IgD-negative memory B cell (primary cell): ENCODE data around the gene SGMS2. TPM values are rescaled to one million over a fixed set of nuclear protein-coding genes. Genes with fewer than 3 reads are reported as not detected.
A peak's percentile ranks its signal among the peaks of the same experiment; 100 is the strongest.
"Not testable (repeated sequence)": the region's sequence is repeated elsewhere in the genome, so short reads cannot be mapped to it uniquely, and the experiment has no call there.

Source experiments
- H3K27ac Mint-ChIP-seq, 3 donors: one replicate each; pipeline ENCODE4 v1.8.0; 2020 to 2022; ENCODE audit warnings: mild to moderate bottlenecking in 3 of 3, mixed read lengths in 3 of 3, moderate library complexity in 1 of 3
- H3K27me3 Mint-ChIP-seq: one replicate; pipeline ENCODE4 v1.8.0; 2021; ENCODE audit warnings: mixed read lengths
- H3K36me3 Mint-ChIP-seq: one replicate; pipeline ENCODE4 v1.8.0; 2020; ENCODE audit warnings: mild to moderate bottlenecking, mixed read lengths
- H3K4me1 Mint-ChIP-seq, 3 donors: one replicate each; pipeline ENCODE4 v1.8.0; 2020 to 2022; ENCODE audit warnings: mixed read lengths in 3 of 3, mild to moderate bottlenecking in 1 of 3
- H3K4me3 Mint-ChIP-seq, 4 donors: one replicate each; pipeline ENCODE4 v1.8.0; 2020 to 2022; ENCODE audit warnings: mild to moderate bottlenecking in 4 of 4, mixed read lengths in 4 of 4, moderate library complexity in 3 of 4
- H3K9me3 Mint-ChIP-seq, 3 donors: one replicate each; pipeline ENCODE4 v1.8.0; 2020 to 2021; ENCODE audit warnings: mixed read lengths in 3 of 3, mild to moderate bottlenecking in 1 of 3
- polyA plus RNA-seq: library from polyadenylated mRNA; unstranded; fragments of 300-500 nt; fragmentation: Illumina TruSeq; gene quantifications from one replicate; pipeline ENCODE4 v1.2.3, GENCODE V29; 2021

The SGMS2 gene
- polyA plus RNA-seq, 1 donor from 2014 or later = not detected

DNA sequence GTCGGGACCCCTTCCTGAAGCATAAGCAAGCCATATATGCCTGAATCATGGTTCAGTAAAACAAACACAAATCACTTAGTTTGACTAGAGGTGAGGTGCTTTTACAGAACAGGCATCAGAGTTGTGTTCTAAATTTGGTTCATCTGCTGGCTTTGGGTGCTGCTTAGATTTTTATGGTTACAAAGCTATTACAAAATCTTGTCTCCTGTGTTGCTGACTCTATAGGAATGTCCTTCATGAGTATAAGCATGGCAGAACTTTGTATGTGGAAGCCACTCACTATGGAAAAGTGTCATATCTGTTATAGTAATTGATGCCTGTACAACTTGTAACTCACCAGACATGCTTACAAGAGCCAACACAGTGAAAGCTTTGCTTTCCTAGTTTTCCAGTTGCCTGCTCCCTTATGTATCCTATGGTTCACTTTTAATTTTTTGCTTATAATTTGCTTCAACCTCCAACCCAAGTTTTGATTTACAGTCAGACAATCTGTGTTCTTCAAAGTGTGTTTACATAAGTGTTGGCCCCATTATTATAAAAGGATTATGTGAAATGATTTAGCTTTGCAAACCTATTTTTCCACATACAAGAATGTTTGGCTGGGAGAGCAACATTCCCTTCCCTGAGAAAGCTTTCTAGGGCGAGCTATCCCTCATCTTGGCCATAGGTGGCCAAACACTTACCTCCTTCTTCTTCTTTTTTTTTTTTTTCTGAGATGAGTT lies 76.6 kb downstream of the SGMS2 start:
- H3K4me1 Mint-ChIP-seq = no peaks in the 10 kb centered on the region
- no peak overlapping the region for H3K27ac Mint-ChIP-seq
- no peak overlapping the region for H3K4me3 Mint-ChIP-seq
- peaks cover 0 to 10% (median 0%) of the 10 kb centered on the region in 3 donors for H3K9me3 Mint-ChIP-seq
- no peaks in the 10 kb centered on the region for H3K36me3 Mint-ChIP-seq
- H3K27me3 Mint-ChIP-seq = peaks cover 7% of the 10 kb centered on the region

DNA sequence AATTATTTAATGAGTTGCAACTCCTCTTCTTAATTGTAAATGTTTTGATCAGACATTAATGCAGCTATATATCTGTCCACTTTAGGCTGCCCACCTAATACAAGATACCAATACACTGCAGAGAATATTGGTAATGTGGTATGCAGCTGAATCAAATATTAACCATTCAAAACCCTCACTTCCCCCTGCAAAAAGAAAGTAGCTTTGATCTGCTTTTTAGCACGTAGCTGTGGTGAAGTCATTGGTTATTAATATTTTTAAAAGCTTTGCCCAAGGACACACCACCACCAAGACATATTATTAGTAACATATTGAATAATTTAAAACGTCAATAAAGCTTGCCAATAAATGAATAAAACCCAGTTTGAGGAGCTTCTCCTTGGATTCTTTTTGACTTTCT lies 78.0 kb downstream of the SGMS2 start:
- Mint-ChIP-seq H3K4me3 (no peak overlapping the region), H3K27ac (no peak overlapping the region), H3K27me3 (peaks cover 7% of the 10 kb centered on the region), H3K36me3 (no peaks in the 10 kb centered on the region), H3K4me1 (no peaks in the 10 kb centered on the region), H3K9me3 (peaks cover 0 to 10% (median 0%) of the 10 kb centered on the region in 3 donors)

DNA sequence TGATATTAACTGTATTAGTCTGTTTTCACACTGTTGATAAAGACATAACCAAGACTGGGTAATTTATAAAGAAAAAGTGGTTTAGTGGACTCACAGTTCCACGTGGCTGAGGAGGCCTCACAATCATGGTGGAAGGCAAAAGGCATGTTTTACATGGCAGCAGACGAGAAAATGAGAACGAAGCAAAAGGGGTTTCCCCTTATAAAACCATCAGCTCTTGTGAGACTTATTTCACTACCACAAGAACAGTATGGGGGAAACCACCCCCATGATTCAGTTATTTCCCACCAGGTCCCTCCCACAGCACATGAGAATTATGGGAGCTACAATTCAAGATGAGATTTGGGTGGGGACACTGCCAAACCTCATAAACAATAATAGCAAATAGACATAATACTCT lies 80.3 kb downstream of the SGMS2 start:
- peaks cover 0 to 10% (median 0%) of the 10 kb centered on the region in 3 donors for H3K9me3 Mint-ChIP-seq
- not testable (repeated sequence) for H3K36me3 Mint-ChIP-seq, H3K4me3 Mint-ChIP-seq, H3K4me1 Mint-ChIP-seq, H3K27ac Mint-ChIP-seq, H3K27me3 Mint-ChIP-seq

DNA sequence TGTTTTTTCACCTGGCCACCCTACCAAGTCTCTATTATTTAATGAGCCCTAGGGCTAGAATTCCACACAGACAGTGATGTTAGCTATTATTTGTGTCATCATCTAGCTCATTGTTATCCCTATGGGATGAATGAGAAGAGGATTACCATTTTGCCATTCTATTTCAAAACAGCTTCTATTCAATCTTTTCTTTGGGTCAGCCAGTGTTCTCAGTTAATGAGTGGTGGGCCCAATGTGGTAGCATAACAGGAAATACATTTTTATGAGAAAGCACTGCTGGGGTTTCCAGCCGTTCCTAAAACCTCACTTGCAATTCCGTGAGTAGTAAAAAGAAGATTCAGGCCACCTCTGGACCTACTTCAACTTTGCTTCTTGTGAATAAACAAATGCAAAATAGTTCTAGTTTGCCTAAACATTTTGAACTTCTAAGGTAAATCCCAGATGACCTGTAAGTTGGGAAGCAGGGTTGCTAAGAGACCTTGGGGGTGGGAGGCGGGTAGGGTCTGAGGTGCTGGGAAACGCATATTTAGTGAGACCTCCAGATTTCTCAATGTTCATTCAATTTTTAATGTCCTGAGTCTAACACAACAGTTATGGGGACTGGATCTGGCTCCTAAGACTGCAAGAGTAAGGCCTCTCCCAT lies 81.8 kb downstream of the SGMS2 start:
- Mint-ChIP-seq H3K4me3 (no peak overlapping the region), H3K36me3 (no peaks in the 10 kb centered on the region), H3K4me1 (no peaks in the 10 kb centered on the region), H3K27ac (no peak overlapping the region), H3K27me3 (peaks cover 5% of the 10 kb centered on the region), H3K9me3 (peaks cover 0 to 10% (median 0%) of the 10 kb centered on the region in 3 donors)

DNA sequence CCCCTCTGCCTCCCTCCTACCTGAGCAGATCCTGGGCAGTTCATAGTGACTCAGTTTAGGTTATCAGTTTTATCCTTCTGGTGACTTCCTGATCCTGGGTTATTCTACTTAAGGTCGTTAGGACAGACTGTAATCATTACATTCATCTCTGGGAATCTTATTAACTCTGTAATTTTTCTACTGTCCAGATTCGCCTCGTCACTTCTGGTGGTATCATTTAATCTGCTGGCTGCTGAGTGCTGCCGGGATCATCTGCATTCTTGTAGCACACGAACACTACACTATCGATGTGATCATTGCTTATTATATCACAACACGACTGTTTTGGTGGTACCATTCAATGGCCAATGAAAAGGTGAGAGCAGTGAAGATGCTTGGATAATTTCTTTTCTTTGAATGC lies 83.6 kb downstream of the SGMS2 start:
- Mint-ChIP-seq H3K4me3 (no peak overlapping the region), H3K4me1 (peaks cover 0 to 2% (median 2%) of the 10 kb centered on the region in 3 donors), H3K27ac (no peak overlapping the region), H3K36me3 (no peaks in the 10 kb centered on the region), H3K9me3 (peaks cover 0 to 10% (median 0%) of the 10 kb centered on the region in 3 donors), H3K27me3 (peaks cover 2% of the 10 kb centered on the region)

DNA sequence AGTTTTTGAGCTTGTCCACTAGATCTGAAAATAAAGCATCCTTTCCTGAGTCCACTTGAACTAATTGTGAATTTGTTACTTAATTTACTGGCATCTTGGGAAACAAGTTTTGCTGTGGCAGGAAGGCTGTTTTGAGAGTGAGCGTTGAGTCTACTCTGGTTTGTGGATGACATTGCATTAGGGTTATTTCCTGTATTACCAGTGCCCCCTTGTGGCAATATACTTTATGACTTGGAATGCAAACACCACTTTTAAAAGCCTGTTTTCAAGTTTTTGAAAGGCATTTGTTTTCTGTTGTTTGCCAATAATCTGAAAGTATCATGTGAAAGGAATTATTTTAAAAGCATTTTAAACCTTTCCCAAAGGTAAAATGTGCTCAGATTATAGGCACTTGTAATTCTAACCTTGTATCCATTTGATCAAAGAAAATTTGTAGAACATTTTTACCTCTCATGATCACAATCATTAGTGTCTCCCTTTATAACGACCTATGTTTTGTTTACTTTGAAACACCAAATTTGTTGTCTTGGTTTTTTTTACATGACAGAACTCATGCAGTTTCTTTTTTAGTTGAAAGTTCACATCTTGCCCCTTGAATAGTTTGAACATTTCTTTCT lies 88.7 kb downstream of the SGMS2 start:
- Mint-ChIP-seq H3K27ac (no peak overlapping the region), H3K4me1 (peaks cover 0 to 2% (median 2%) of the 10 kb centered on the region in 3 donors), H3K4me3 (no peak overlapping the region), H3K9me3 (no peaks in the 10 kb centered on the region), H3K27me3 (peaks cover 5% of the 10 kb centered on the region), H3K36me3 (no peaks in the 10 kb centered on the region)

DNA sequence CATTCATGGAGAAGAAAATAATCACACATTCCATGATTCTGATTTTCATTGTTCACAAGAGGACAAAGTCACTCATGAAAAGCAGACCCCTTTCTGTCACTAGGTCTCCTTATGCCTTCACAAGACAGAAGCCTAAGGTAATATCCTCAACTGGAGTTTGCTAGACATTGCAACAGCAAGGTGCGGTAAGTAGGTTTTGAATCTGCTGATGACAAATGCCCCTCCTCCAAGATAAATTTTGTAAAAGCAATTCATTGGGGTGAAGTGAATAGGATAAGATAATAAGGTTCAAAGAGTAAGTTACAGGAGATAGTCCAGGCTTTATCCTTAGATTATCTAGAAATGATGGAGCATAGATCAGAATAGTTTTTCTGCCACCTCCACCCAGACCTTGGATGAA lies 90.5 kb downstream of the SGMS2 start:
- peaks cover 2 to 8% (median 2%) of the 10 kb centered on the region in 3 donors for H3K9me3 Mint-ChIP-seq
- H3K27ac Mint-ChIP-seq = no peak overlapping the region
- no peaks in the 10 kb centered on the region for H3K36me3 Mint-ChIP-seq
- H3K4me1 Mint-ChIP-seq = peaks cover 0 to 2% (median 2%) of the 10 kb centered on the region in 3 donors
- no peak overlapping the region for H3K4me3 Mint-ChIP-seq
- H3K27me3 Mint-ChIP-seq = peaks cover 3% of the 10 kb centered on the region

DNA sequence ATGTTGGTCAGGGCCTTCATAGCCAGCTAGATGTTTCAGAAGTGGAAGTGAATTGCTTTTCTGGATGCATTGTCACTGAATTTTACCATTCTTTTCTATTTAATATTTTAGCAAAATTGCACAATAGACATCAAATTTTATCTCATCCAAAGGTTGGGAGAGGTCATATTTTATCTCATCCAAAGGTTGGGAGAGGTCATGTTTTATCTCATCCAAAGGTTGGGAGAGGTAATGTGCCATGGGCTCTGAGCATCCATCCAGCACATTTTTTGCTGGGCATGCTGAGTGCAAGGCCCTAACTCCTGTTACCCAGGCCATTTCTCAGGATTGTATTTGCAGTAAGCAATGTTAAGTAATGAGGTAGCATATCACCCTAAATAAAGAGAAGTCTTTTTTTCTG lies 91.9 kb downstream of the SGMS2 start:
- Mint-ChIP-seq H3K27me3 (peaks cover 3% of the 10 kb centered on the region), H3K27ac (no peak overlapping the region), H3K4me1 (peaks cover 0 to 2% (median 2%) of the 10 kb centered on the region in 3 donors)

DNA sequence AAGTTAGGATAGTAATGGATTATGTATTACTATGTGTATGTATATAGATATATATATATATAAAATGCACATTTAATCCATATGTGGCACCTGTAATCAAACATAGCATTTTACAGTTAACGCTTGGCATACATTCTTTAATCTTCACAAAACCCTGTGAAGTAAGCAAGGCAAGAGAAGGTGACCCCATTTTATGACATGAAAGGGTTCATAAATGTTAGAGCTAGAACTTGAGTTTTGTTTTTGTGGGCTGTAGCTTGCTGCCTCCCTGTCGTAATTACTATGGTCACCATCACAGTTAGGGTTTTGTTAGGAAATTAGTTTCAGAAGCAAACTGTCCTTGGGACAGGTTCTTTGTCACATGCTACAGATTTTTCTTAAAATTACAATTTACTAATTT lies 92.8 kb downstream of the SGMS2 start:
- Mint-ChIP-seq H3K36me3 (peaks cover 6% of the 10 kb centered on the region), H3K9me3 (peaks cover 2 to 11% (median 6%) of the 10 kb centered on the region in 3 donors), H3K27ac (no peak overlapping the region), H3K4me1 (peaks cover 0 to 2% (median 2%) of the 10 kb centered on the region in 3 donors), H3K27me3 (peaks cover 3% of the 10 kb centered on the region), H3K4me3 (no peak overlapping the region)

More for the DNA sequence above, 91.9 kb downstream of the SGMS2 start:
- Mint-ChIP-seq H3K36me3 (peaks cover 3% of the 10 kb centered on the region), H3K4me3 (no peak overlapping the region), H3K9me3 (peaks cover 2 to 11% (median 6%) of the 10 kb centered on the region in 3 donors)

DNA sequence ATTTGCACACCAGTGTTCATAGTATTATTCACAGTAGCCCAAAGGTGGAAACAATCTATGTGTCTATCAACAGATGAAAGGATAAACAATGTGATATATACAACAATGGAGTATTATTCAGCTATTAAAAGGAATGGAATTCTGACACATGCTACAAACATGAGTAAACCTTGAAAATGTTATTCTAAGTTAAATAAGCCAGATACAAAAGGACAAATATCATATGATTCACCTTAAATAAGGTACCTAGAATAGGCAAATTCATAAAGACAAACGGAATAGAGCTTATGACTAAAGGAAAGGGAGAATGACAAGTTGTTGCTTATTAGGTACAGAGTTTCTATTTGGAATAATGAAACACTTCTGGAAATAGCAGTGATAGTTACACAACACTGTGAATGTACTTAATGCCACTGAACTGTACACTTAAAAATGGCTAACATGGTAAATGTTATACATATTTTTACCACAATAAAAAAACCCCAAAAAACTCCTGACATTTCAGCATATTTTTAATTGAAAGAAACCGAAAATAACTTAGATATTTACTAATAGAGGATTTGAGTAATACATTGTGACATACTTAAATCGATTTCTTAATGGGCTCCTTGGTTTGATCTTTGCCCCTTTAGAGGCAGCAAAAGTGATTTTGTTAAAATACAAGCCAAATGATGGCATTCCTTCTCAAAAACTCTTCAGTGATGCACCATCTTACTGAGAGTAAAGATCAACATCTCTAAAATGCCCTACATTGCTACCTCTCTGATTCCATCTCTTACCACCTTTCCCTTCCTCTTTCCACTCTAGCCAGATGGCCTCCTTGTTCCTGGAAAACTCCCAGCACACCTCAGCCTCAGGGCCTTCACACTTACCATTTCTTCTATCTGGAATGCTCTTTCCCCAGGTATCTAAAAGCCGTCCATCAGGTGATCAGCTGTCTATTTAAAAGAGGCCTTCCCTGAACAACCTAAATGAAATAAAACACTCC lies 98.0 kb downstream of the SGMS2 start:
- H3K4me1 Mint-ChIP-seq = no peaks in the 10 kb centered on the region
- H3K27me3 Mint-ChIP-seq = no peaks in the 10 kb centered on the region
- H3K27ac Mint-ChIP-seq = no peak overlapping the region
- H3K9me3 Mint-ChIP-seq = peaks cover 2 to 11% (median 6%) of the 10 kb centered on the region in 3 donors
- no peak overlapping the region for H3K4me3 Mint-ChIP-seq
- peaks cover 6% of the 10 kb centered on the region for H3K36me3 Mint-ChIP-seq

DNA sequence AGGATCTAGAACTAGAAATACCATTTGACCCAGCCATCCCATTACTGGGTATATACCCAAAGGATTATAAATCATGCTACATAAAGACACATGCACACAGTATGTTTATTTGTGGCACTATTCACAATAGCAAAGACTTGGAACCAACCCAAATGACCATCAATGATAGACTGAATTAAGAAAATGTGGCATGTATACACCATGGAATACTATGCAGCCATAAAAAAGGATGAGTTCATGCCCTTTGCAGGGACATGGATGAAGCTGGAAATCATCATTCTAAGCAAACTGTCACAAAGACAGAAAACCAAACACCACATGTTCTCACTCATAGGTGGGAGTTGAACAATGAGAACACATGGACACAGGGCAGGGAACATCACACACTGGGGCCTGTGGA lies 101.0 kb downstream of the SGMS2 start:
- peak overlapping the region in 1 of 4 donors; percentile 28 for H3K4me3 Mint-ChIP-seq
- not testable (repeated sequence) for H3K36me3 Mint-ChIP-seq, H3K27me3 Mint-ChIP-seq, H3K9me3 Mint-ChIP-seq, H3K4me1 Mint-ChIP-seq, H3K27ac Mint-ChIP-seq

DNA sequence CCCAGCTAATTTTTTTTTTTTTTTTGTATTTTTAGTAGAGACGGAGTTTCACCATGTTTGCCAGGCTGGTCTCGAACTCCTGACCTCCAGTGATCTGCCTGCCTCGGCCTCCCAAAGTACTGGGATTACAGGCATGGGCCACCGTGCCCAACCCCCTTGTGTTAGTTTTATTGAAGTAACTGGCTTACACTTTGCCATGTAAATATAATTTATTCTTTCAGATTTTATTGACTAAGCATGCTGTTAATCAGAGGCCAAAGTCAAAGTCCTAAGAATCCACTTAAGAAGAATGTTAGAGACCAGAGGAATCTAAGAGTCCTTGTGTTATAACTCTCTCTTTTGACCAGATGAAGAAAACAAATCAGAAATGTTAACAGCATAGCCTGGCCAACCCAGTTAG lies 102.1 kb downstream of the SGMS2 start:
- not testable (repeated sequence) for H3K36me3 Mint-ChIP-seq, H3K9me3 Mint-ChIP-seq, H3K27ac Mint-ChIP-seq, H3K27me3 Mint-ChIP-seq, H3K4me1 Mint-ChIP-seq, H3K4me3 Mint-ChIP-seq

DNA sequence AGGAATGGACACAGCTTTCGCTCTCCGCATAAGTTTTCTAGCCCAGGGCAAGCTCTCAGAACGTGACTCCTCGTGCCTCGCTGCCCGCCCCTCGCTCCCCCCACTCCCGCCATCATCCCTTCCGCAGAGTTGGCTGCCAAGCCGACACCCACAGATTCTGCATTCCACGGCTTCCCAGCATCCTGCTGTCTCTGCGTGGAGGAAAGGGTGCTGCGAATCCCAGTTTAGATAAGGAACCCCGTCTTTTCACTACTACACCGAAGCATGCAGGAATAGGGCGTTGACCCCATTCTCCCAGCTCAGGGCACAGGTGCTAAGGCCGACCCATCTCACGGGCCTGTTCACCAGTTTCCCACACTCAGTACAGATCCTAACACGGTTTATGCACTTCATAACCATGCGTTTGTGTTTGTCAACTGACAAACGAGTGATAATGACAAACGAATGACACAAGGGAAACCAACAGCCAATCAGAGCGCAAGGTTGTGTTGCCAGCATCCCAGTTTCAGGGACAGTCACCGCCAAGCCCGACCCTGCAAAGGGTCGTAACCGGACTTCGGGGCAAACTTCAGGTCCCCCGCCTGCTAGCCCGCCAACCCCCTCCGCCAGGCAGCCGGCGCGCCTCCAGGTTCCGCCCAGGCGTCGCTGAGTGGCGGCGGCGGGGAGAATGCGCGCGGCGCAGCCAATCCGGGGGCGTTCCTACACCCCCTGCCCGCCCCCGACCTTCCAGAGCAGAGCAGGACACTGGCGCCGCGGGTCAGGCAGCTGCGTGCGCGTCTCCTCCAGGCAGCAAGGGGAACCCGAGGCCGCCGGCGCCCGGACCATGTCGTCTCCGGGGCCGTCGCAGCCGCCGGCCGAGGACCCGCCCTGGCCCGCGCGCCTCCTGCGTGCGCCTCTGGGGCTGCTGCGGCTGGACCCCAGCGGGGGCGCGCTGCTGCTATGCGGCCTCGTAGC lies 106.4 kb downstream of the SGMS2 start, which contains the start of gene CYP2U1:
CYP2U1 (plus strand) TSS at position 729 of the 954 bp plus-strand sequence; CDS start at position 824, 95 bp downstream.
- peak within 1 kb of the TSS; percentile 82 to 94 (median 91) for H3K27ac Mint-ChIP-seq
- H3K4me1 Mint-ChIP-seq = peaks cover 27 to 38% (median 34%) of the 10 kb centered on the region in 3 donors
- H3K4me3 Mint-ChIP-seq = peak within 1 kb of the TSS; percentile 90 to 98 (median 97)
- peaks cover 4% of the 10 kb centered on the region for H3K36me3 Mint-ChIP-seq
- H3K9me3 Mint-ChIP-seq = no peaks in the 10 kb centered on the region
- H3K27me3 Mint-ChIP-seq = no peaks in the 10 kb centered on the region
